22Rv1 (cell line): Measurements from ENCODE around the gene RBM12.

Experiments
- CTCF ChIP-seq: fragments of 450-650 bp; IDR thresholded peaks from 2 replicates; pipeline ENCODE4 v1.5.1; 2017; ENCODE audit warnings: mild to moderate bottlenecking
- ZFX ChIP-seq: fragments of 450-650 bp; IDR thresholded peaks from 2 replicates; pipeline ENCODE4 v1.6.1; 2017; ENCODE audit warnings: antibody characterized with exemption, borderline replicate concordance

- TF ChIP-seq CTCF (no peak), ZFX (no peak)
Measured at GRCh38 chr20:35714127-35714526, 49.4 kb upstream of the RBM12 start.
